ENCODE measurements around the gene SLC5A12. TPM values are rescaled to one million over a fixed set of nuclear protein-coding genes. Genes with fewer than 3 reads are reported as not detected.

SLC5A12 gene
- polyA plus RNA-seq, 2 of the 4 experiments (the other 2 are of a cell fraction): not detected

DNA sequence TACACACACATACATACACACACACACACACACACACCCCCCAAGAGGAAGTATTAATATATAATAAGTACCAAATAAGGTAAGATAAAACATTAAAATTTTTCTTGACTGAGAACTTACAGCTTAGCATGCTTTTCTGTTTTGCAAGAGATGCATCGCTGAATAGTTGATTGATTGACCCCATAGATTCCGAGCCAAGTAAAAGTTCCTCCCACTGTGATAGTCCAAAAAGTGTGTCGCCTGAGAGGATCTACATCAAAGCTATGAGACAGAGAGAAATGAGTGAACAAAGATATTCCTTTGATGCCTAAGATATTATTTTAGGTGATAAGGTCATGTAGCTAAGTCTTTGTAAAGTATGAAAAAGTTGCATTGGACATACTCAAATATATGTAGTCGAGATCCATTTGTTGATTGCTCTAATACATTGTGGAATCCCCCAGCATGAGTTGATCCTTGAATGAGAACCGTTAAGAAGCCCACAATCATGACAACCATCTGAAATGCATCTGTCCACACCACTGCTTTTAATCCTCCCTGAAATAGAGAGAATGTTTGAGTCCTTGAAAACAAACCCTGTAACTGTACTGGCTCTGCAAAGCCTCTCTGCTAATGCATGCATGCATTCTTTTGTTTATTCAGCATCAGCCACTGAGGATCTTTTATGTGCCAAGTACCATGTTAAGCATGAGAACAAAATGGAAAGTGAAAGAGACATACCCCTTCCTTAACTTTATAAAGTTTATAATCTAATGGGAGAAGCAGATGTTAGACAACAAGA lies 18.3 kb downstream of the SLC5A12 start:
- FAIRE-seq (no peak), ATAC-seq (no peak), DNase-seq (ENCODE audit: low read depth in 1 of 2, low spot score in 1 of 2) (no peak)
- WGBS (ENCODE audit: missing lambda C conversion rate): 21% methylated on average over 5 of the region's 5 CpGs
- ChIA-PET POLR2A (no interaction called here), CTCF (interaction anchor here (0.6 kb wide), 1 partner anchor 21 kb away, joined by 3 read pairs; no protein-coding TSS in a partner anchor)
- no peak overlapping the region for H3K4me2 ChIP-seq
- H3K9me3 ChIP-seq: no peaks in the 10 kb centered on the region
- H3K27ac ChIP-seq: no peak overlapping the region
- no peaks in the 10 kb centered on the region for H3K4me1 ChIP-seq
- no peak overlapping the region for H3K4me3 ChIP-seq
- TF ChIP-seq HDAC2 (IDR thresholded peaks at IDR 0.05): no peak

DNA sequence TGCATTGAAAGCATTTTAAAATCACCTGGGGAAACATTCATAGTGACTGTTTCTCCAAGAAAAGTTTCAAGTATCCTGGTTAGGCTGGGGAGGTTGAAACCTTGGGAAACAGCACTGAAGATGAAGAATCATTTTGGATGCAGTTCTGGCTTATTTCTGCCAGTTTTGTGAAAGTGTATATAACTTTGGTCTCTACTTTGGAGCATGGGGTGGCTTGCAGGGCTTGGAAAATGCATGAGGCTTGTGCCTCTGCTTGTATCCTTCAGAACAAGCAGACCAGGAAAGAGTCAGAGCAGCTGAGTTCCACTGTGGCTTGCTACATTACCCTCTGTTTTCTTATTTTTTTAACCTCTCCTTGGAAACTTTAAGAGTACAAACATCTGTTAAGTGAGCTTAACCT lies 19.5 kb downstream of the SLC5A12 start:
- TF ChIP-seq RAD21 (conservative IDR thresholded peaks at IDR 0.05 in 1 of 2, IDR thresholded peaks at IDR 0.05 in 1 of 2) (no peak), ESRRA (IDR thresholded peaks at IDR 0.05; ENCODE audit: borderline replicate concordance, low read length) (no peak), FOSB (CRISPR knock-in tag; IDR thresholded peaks at IDR 0.05) (no peak), ZC3H11A (IDR thresholded peaks at IDR 0.05) (no peak), BHLHE40 (IDR thresholded peaks at IDR 0.05; ENCODE audit: low read depth, low read length) (no peak), HEYL (CRISPR knock-in tag; IDR thresholded peaks at IDR 0.05) (no peak), NPAS2 (CRISPR knock-in tag; IDR thresholded peaks at IDR 0.05; ENCODE audit: borderline replicate concordance) (no peak), SMC3 (IDR thresholded peaks at IDR 0.05) (no peak), EHMT2 (IDR thresholded peaks at IDR 0.05; ENCODE audit: low read depth) (no peak)
- TF ChIP-seq, protein P1, sequence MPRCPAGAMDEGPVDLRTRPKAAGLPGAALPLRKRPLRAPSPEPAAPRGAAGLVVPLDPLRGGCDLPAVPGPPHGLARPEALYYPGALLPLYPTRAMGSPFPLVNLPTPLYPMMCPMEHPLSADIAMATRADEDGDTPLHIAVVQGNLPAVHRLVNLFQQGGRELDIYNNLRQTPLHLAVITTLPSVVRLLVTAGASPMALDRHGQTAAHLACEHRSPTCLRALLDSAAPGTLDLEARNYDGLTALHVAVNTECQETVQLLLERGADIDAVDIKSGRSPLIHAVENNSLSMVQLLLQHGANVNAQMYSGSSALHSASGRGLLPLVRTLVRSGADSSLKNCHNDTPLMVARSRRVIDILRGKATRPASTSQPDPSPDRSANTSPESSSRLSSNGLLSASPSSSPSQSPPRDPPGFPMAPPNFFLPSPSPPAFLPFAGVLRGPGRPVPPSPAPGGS (IDR thresholded peaks at IDR 0.05): no peak
- H3K9me3 ChIP-seq: no peaks in the 10 kb centered on the region
- POLR2A ChIA-PET: no interaction called here
- DNase-seq (ENCODE audit: low read depth in 1 of 2, low spot score in 1 of 2) (no peak), FAIRE-seq (no peak), ATAC-seq (no peak)
- H3K4me1 ChIP-seq: no peaks in the 10 kb centered on the region
- H3K4me2 ChIP-seq: no peak overlapping the region
- CTCF ChIA-PET: no interaction called here
- H3K27ac ChIP-seq: no peak overlapping the region
- no peak overlapping the region for H3K4me3 ChIP-seq

DNA sequence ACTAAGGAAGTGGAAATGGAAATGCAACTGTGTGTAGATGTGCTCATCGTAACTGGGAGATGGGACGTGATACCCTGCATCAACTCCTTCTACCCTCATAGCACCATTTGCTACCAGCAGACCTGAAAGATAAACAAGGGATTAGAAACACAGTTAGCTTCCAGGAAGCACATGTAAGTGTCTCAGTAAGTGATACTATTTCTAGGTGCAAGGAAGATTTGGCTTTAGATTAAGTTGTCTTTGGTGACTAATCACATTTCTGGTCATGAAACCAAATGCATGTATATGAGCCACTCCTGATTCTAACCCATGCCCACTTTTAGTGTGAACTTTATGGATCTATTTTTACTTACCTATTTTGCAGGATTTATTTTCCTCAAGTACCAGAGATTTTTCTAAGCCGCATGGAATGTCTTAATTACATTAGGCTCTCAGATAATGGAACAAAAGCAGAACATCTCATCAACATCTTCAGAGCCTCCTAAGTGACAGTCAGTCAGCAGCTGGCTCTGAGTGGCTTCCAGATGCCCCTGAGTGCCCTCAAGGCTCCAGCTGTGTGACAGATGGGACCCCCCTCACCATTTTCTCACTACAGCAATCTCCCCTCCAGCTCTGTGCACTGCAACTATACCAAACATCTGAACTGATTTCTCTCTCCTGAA lies 21.2 kb downstream of the SLC5A12 start:
- Histone ChIP-seq H3K9me3 (no peaks in the 10 kb centered on the region), H3K4me3 (no peak overlapping the region), H3K27ac (no peak overlapping the region), H3K4me1 (no peaks in the 10 kb centered on the region), H3K4me2 (no peak overlapping the region)
- TF ChIP-seq MAZ (IDR thresholded peaks at IDR 0.05; ENCODE audit: borderline replicate concordance, low read depth, low read length) (no peak), ESRRA (IDR thresholded peaks at IDR 0.05; ENCODE audit: borderline replicate concordance, low read length) (no peak), JUNB (IDR thresholded peaks at IDR 0.05) (no peak), RCOR1 (IDR thresholded peaks at IDR 0.05; ENCODE audit: low read depth, low read length) (no peak), HOXB13 (CRISPR knock-in tag; IDR thresholded peaks at IDR 0.05; ENCODE audit: low read depth) (no peak), PHF8 (IDR thresholded peaks at IDR 0.05; ENCODE audit: borderline replicate concordance, low read depth) (no peak)
- TF ChIP-seq, protein P2, sequence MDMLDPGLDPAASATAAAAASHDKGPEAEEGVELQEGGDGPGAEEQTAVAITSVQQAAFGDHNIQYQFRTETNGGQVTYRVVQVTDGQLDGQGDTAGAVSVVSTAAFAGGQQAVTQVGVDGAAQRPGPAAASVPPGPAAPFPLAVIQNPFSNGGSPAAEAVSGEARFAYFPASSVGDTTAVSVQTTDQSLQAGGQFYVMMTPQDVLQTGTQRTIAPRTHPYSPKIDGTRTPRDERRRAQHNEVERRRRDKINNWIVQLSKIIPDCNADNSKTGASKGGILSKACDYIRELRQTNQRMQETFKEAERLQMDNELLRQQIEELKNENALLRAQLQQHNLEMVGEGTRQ (IDR thresholded peaks at IDR 0.05): no peak
- TF ChIP-seq, protein P3, sequence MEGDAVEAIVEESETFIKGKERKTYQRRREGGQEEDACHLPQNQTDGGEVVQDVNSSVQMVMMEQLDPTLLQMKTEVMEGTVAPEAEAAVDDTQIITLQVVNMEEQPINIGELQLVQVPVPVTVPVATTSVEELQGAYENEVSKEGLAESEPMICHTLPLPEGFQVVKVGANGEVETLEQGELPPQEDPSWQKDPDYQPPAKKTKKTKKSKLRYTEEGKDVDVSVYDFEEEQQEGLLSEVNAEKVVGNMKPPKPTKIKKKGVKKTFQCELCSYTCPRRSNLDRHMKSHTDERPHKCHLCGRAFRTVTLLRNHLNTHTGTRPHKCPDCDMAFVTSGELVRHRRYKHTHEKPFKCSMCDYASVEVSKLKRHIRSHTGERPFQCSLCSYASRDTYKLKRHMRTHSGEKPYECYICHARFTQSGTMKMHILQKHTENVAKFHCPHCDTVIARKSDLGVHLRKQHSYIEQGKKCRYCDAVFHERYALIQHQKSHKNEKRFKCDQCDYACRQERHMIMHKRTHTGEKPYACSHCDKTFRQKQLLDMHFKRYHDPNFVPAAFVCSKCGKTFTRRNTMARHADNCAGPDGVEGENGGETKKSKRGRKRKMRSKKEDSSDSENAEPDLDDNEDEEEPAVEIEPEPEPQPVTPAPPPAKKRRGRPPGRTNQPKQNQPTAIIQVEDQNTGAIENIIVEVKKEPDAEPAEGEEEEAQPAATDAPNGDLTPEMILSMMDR (IDR thresholded peaks at IDR 0.05): no peak
- TF ChIP-seq, protein P4, sequence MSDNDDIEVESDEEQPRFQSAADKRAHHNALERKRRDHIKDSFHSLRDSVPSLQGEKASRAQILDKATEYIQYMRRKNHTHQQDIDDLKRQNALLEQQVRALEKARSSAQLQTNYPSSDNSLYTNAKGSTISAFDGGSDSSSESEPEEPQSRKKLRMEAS (IDR thresholded peaks at IDR 0.05): no peak
- ATAC-seq (no peak), FAIRE-seq (no peak), DNase-seq (ENCODE audit: low read depth in 1 of 2, low spot score in 1 of 2) (no peak)
- ChIA-PET POLR2A (no interaction called here), CTCF (interaction anchor here (0.6 kb wide), 1 partner anchor 303 kb away, joined by 4 read pairs; no protein-coding TSS in a partner anchor)
- 19% methylated on average over 3 of the region's 3 CpGs for whole genome bisulfite sequencing (ENCODE audit: missing lambda C conversion rate)
